OCI-LY1 (cell line): ENCODE measurements around the gene MIEN1.
"Not testable (repeated sequence)": the region's sequence is repeated elsewhere in the genome, so short reads cannot be mapped to it uniquely, and the experiment has no call there.

ENCODE experiments used
- H2AFZ ChIP-seq: fragments of 200-600 bp; sonication (generic), shearing (Covaris generic); 2 replicates; pipeline ENCODE4 v1.6.0; 2014; ENCODE audit warnings: antibody characterized with exemption, mild to moderate bottlenecking, low read length
- H3F3A ChIP-seq: fragments of 200-600 bp; sonication (generic), shearing (Covaris generic); 2 replicates; pipeline ENCODE4 v1.6.0; 2014; ENCODE audit warnings: mild to moderate bottlenecking, antibody characterized with exemption, low read length, moderate library complexity; ENCODE audit not compliant: insufficient read depth
- H3K27ac ChIP-seq: fragments of 200-600 bp; sonication (generic); 2 replicates; pipeline ENCODE4 v1.5.1; 2014; ENCODE audit warnings: low read length, mixed run types, mild to moderate bottlenecking, low read depth; ENCODE audit not compliant: poor library complexity, severe bottlenecking
- H3K27me3 ChIP-seq: fragments of 200-600 bp; sonication (generic); 2 replicates; pipeline ENCODE4 v1.6.0; 2014; ENCODE audit warnings: antibody characterized with exemption, mild to moderate bottlenecking, low read length, moderate library complexity; ENCODE audit not compliant: insufficient read depth
- H3K36me3 ChIP-seq: fragments of 200-600 bp; sonication (generic); 2 replicates; pipeline ENCODE4 v1.6.1; 2014; ENCODE audit warnings: mild to moderate bottlenecking, antibody characterized with exemption, low read length, moderate library complexity, mixed read lengths; ENCODE audit not compliant: insufficient read depth
- H3K4me1 ChIP-seq: fragments of 200-600 bp; sonication (generic); 2 replicates; pipeline ENCODE4 v1.5.1; 2014; ENCODE audit warnings: mild to moderate bottlenecking, low read length, moderate library complexity; ENCODE audit not compliant: insufficient read depth, severe bottlenecking
- H3K4me2 ChIP-seq: fragments of 200-600 bp; sonication (generic), shearing (Covaris generic); 2 replicates; pipeline ENCODE4 v1.6.1; 2014; ENCODE audit warnings: low read length
- H3K4me3 ChIP-seq: fragments of 200-600 bp; sonication (generic); 2 replicates; pipeline ENCODE4 v1.5.1; 2014; ENCODE audit warnings: low read length, low read depth, mild to moderate bottlenecking, mixed read lengths; ENCODE audit not compliant: poor library complexity, severe bottlenecking
- H3K79me2 ChIP-seq: fragments of 200-600 bp; shearing (Covaris generic); 2 replicates; pipeline ENCODE4 v1.6.1; 2016; ENCODE audit warnings: mixed run types, low read length, mixed read lengths; ENCODE audit not compliant: insufficient read depth
- H3K9ac ChIP-seq: fragments of 200-600 bp; sonication (generic), shearing (Covaris generic); 2 replicates; pipeline ENCODE4 v1.6.1; 2014; ENCODE audit warnings: mild to moderate bottlenecking, low read length, mixed read lengths
- H3K9me2 ChIP-seq: fragments of 200-600 bp; sonication (generic), shearing (Covaris generic); 2 replicates; pipeline ENCODE4 v1.6.1; 2014; ENCODE audit warnings: low read depth, mild to moderate bottlenecking, low read length, mixed read lengths
- H3K9me3 ChIP-seq: fragments of 200-600 bp; shearing (Covaris generic); 2 replicates; pipeline ENCODE4 v1.6.1; 2014; ENCODE audit warnings: low read length, mixed read lengths
- H4K20me1 ChIP-seq: fragments of 200-600 bp; sonication (generic), shearing (Covaris generic); 2 replicates; pipeline ENCODE4 v1.6.0; 2016; ENCODE audit warnings: mild to moderate bottlenecking, low read length; ENCODE audit not compliant: insufficient read depth
- EZH2 ChIP-seq: fragments of 200-600 bp; sonication (generic), shearing (Covaris generic); IDR thresholded peaks from 2 replicates; pipeline ENCODE4 v1.8.0; 2017; ENCODE audit warnings: borderline replicate concordance, mixed run types, mild to moderate bottlenecking, antibody characterized with exemption, low read length, moderate library complexity, mixed read lengths
- TF ChIP-seq, protein P1 (sequence below): fragments of 200-600 bp; sonication (generic), shearing (Covaris generic); IDR thresholded peaks from 2 replicates; pipeline ENCODE4 v1.5.1; 2017; ENCODE audit warnings: mild to moderate bottlenecking, antibody characterized with exemption, low read length, moderate library complexity, mixed read lengths

The MIEN1 gene

DNA sequence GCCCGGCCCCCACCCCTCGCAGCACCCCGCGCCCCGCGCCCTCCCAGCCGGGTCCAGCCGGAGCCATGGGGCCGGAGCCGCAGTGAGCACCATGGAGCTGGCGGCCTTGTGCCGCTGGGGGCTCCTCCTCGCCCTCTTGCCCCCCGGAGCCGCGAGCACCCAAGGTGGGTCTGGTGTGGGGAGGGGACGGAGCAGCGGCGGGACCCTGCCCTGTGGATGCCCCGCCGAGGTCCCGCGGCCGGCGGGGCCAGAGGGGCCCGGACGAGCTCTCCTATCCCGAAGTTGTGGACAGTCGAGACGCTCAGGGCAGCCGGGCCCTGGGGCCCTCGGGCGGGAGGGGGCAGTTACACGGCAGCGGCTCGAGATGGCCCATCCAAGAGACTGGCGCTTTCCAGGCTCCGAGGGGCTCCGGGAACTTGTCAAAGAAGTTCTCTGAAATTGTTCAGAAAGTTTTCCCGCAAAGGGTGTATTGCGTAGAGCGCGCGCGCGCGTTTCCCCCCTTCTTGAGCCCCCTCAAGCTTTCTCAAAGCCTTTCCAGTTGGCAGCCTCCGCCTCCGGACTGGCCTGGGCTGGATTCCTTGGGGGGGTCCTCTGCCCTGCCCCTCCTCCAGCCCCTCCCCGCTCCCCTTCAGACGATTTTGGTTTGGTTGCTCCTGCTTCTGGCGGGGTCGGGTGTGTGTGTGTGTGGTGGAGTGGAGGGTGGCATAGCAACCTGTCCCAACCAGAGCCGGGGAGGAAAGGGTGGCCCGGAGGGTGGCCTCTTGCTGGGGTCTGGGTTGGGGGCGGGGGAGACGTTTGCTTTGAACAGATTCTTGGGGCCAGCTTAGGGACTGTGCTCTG, 30.0 kb downstream of the MIEN1 start:
- Histone ChIP-seq H3K79me2 (no peaks in the 10 kb centered on the region), H3K4me3 (no peak overlapping the region), H3K9me3 (no peaks in the 10 kb centered on the region), H4K20me1 (no peaks in the 10 kb centered on the region), H3K9me2 (no peaks in the 10 kb centered on the region), H3K4me2 (no peak overlapping the region), H2AFZ (no peak overlapping the region), H3K27ac (no peak overlapping the region), H3F3A (no peaks in the 10 kb centered on the region), H3K36me3 (no peaks in the 10 kb centered on the region; the same call in 1 of the 2 replicates), H3K9ac (no peak overlapping the region), H3K27me3 (no peaks in the 10 kb centered on the region), H3K4me1 (no peaks in the 10 kb centered on the region)
- TF ChIP-seq, protein P1, sequence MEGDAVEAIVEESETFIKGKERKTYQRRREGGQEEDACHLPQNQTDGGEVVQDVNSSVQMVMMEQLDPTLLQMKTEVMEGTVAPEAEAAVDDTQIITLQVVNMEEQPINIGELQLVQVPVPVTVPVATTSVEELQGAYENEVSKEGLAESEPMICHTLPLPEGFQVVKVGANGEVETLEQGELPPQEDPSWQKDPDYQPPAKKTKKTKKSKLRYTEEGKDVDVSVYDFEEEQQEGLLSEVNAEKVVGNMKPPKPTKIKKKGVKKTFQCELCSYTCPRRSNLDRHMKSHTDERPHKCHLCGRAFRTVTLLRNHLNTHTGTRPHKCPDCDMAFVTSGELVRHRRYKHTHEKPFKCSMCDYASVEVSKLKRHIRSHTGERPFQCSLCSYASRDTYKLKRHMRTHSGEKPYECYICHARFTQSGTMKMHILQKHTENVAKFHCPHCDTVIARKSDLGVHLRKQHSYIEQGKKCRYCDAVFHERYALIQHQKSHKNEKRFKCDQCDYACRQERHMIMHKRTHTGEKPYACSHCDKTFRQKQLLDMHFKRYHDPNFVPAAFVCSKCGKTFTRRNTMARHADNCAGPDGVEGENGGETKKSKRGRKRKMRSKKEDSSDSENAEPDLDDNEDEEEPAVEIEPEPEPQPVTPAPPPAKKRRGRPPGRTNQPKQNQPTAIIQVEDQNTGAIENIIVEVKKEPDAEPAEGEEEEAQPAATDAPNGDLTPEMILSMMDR: no peak
- TF ChIP-seq EZH2: no peak

DNA sequence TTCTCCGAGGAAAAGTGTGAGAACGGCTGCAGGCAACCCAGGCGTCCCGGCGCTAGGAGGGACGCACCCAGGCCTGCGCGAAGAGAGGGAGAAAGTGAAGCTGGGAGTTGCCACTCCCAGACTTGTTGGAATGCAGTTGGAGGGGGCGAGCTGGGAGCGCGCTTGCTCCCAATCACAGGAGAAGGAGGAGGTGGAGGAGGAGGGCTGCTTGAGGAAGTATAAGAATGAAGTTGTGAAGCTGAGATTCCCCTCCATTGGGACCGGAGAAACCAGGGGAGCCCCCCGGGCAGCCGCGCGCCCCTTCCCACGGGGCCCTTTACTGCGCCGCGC, 30.5 kb downstream of the MIEN1 start, which contains the start of gene ERBB2:
ERBB2 (plus strand) TSS at position 247 of the 330 bp plus-strand sequence. CDS start 175 bp downstream, outside the sequence.
- no peaks in the 10 kb centered on the region for H3K9me2 ChIP-seq
- no peak within 1 kb of the TSS for H3K27ac ChIP-seq
- no peak within 1 kb of the TSS for H2AFZ ChIP-seq
- no peaks in the 10 kb centered on the region for H3K79me2 ChIP-seq
- no peaks in the 10 kb centered on the region for H3K27me3 ChIP-seq
- no peaks in the 10 kb centered on the region; the same call in 1 of the 2 replicates for H3K36me3 ChIP-seq
- TF ChIP-seq, protein P1: no peak
- no peak for TF ChIP-seq EZH2
- no peak within 1 kb of the TSS for H3K4me3 ChIP-seq
- no peak within 1 kb of the TSS for H3K4me2 ChIP-seq
- H3K9me3 ChIP-seq: no peaks in the 10 kb centered on the region
- no peaks in the 10 kb centered on the region for H3F3A ChIP-seq
- H4K20me1 ChIP-seq: no peaks in the 10 kb centered on the region
- H3K4me1 ChIP-seq: no peaks in the 10 kb centered on the region
- no peak within 1 kb of the TSS for H3K9ac ChIP-seq

DNA sequence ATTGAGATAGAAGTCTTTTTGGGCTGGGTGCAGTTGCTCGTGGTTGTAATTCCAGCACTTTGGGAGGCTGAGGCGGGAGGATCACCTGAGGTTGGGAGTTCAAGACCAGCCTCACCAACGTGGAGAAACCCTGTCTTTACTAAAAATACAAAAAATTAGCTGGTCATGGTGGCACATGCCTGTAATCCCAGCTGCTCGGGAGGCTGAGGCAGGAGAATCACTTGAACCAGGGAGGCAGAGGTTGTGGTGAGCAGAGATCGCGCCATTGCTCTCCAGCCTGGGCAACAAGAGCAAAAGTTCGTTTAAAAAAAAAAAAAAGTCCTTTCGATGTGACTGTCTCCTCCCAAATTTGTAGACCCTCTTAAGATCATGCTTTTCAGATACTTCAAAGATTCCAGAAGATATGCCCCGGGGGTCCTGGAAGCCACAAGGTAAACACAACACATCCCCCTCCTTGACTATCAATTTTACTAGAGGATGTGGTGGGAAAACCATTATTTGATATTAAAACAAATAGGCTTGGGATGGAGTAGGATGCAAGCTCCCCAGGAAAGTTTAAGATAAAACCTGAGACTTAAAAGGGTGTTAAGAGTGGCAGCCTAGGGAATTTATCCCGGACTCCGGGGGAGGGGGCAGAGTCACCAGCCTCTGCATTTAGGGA, 31.0 kb downstream of the MIEN1 start:
- not testable (repeated sequence) for H3K9me3 ChIP-seq

More for the DNA sequence above, 31.0 kb downstream of the MIEN1 start:
- H3K36me3 ChIP-seq, H3K9me2 ChIP-seq, H3K4me1 ChIP-seq, H3K4me2 ChIP-seq, H3K4me3 ChIP-seq, H2AFZ ChIP-seq, H3K27ac ChIP-seq, H3F3A ChIP-seq, H4K20me1 ChIP-seq, H3K9ac ChIP-seq, H3K27me3 ChIP-seq, H3K79me2 ChIP-seq: not testable (repeated sequence)
